ENCODE data around the gene LYSMD4. TPM values are rescaled to one million over a fixed set of nuclear protein-coding genes. Genes with fewer than 3 reads are reported as not detected.
A peak's percentile ranks its signal among the peaks of the same experiment; 100 is the strongest.

LYSMD4 gene
- total and polyA plus RNA-seq, 2 donors (not counting 1 experiment from before 2014, with no cell fraction given): 7.0 to 12.6 TPM

- Histone ChIP-seq H3K4me3 (replicated peaks in 1 of 4; ENCODE audit: control extremely low read depth in 1 of 4, insufficient read depth in 1 of 4, low read depth in 3 of 4, low read length in 4 of 4) (no peak overlapping the region), H2AFZ (ENCODE audit: low read length) (no peak overlapping the region), H3K27me3 (ENCODE audit: control insufficient read depth, insufficient read depth, low read length) (no peaks in the 10 kb centered on the region), H3K79me2 (ENCODE audit: control insufficient read depth, insufficient read depth, low read length) (no peaks in the 10 kb centered on the region), H3K9ac (ENCODE audit: insufficient read depth, low read length) (no peak overlapping the region), H3K9me3 (ENCODE audit: control insufficient read depth, insufficient read depth, low read depth, low read length) (no peaks in the 10 kb centered on the region), H3K4me1 (ENCODE audit: control insufficient read depth, extremely low read depth, insufficient read depth, low read length) (no peaks in the 10 kb centered on the region), H4K20me1 (ENCODE audit: control insufficient read depth, extremely low read depth, insufficient read depth, low read length) (no peaks in the 10 kb centered on the region), H3K4me2 (ENCODE audit: extremely low read depth, insufficient read depth, low read length) (no peak overlapping the region), H3K27ac (ENCODE audit: insufficient read depth, low read length) (no peak overlapping the region), H3K36me3 (ENCODE audit: control insufficient read depth, insufficient read depth, low read length) (peaks cover 2% of the 10 kb centered on the region)
- peak; percentile 89 to 92 for DNase-seq (ENCODE audit: low read depth in 2 of 2)
- no peak for TF ChIP-seq EZH2 (IDR thresholded peaks at IDR 0.05; ENCODE audit: low read length, missing control alignments)
- TF ChIP-seq CTCF (conservative IDR thresholded peaks at IDR 0.05 in 1 of 2, IDR thresholded peaks at IDR 0.05 in 1 of 2; ENCODE audit: low read depth in 1 of 2, low read length in 2 of 2): no peak
Observed at GRCh38 chr15:99682455-99682854, 50.8 kb downstream of the LYSMD4 start.

- H2AFZ ChIP-seq (ENCODE audit: low read length): no peak overlapping the region
- H3K79me2 ChIP-seq (ENCODE audit: control insufficient read depth, insufficient read depth, low read length): no peaks in the 10 kb centered on the region
- no peak overlapping the region for H3K4me3 ChIP-seq (replicated peaks in 1 of 4; ENCODE audit: control extremely low read depth in 1 of 4, insufficient read depth in 1 of 4, low read depth in 3 of 4, low read length in 4 of 4)
- H3K9me3 ChIP-seq (ENCODE audit: control insufficient read depth, insufficient read depth, low read depth, low read length): no peaks in the 10 kb centered on the region
- H3K27ac ChIP-seq (ENCODE audit: insufficient read depth, low read length): no peak overlapping the region
- no peak overlapping the region for H3K4me2 ChIP-seq (ENCODE audit: extremely low read depth, insufficient read depth, low read length)
- no peaks in the 10 kb centered on the region for H3K4me1 ChIP-seq (ENCODE audit: control insufficient read depth, extremely low read depth, insufficient read depth, low read length)
- H3K36me3 ChIP-seq (ENCODE audit: control insufficient read depth, insufficient read depth, low read length): peaks cover 2% of the 10 kb centered on the region
- H3K27me3 ChIP-seq (ENCODE audit: control insufficient read depth, insufficient read depth, low read length): no peaks in the 10 kb centered on the region
- DNase-seq (ENCODE audit: low read depth in 2 of 2): peak in 1 of 2 donors; percentile 30
- TF ChIP-seq CTCF (conservative IDR thresholded peaks at IDR 0.05 in 1 of 2, IDR thresholded peaks at IDR 0.05 in 1 of 2; ENCODE audit: low read depth in 1 of 2, low read length in 2 of 2): no peak
- no peak for TF ChIP-seq EZH2 (IDR thresholded peaks at IDR 0.05; ENCODE audit: low read length, missing control alignments)
- no peak overlapping the region for H3K9ac ChIP-seq (ENCODE audit: insufficient read depth, low read length)
- H4K20me1 ChIP-seq (ENCODE audit: control insufficient read depth, extremely low read depth, insufficient read depth, low read length): no peaks in the 10 kb centered on the region
Observed at GRCh38 chr15:99681990-99682389, 51.2 kb downstream of the LYSMD4 start.

- H2AFZ ChIP-seq (ENCODE audit: low read length): no peak overlapping the region
- no peak overlapping the region for H3K4me3 ChIP-seq (replicated peaks in 1 of 4; ENCODE audit: control extremely low read depth in 1 of 4, insufficient read depth in 1 of 4, low read depth in 3 of 4, low read length in 4 of 4)
- H3K9me3 ChIP-seq (ENCODE audit: control insufficient read depth, insufficient read depth, low read depth, low read length): no peaks in the 10 kb centered on the region
- peaks cover 2% of the 10 kb centered on the region for H3K36me3 ChIP-seq (ENCODE audit: control insufficient read depth, insufficient read depth, low read length)
- H3K4me1 ChIP-seq (ENCODE audit: control insufficient read depth, extremely low read depth, insufficient read depth, low read length): no peaks in the 10 kb centered on the region
- no peaks in the 10 kb centered on the region for H4K20me1 ChIP-seq (ENCODE audit: control insufficient read depth, extremely low read depth, insufficient read depth, low read length)
- no peak overlapping the region for H3K27ac ChIP-seq (ENCODE audit: insufficient read depth, low read length)
- H3K27me3 ChIP-seq (ENCODE audit: control insufficient read depth, insufficient read depth, low read length): no peaks in the 10 kb centered on the region
- TF ChIP-seq CTCF (conservative IDR thresholded peaks at IDR 0.05 in 1 of 2, IDR thresholded peaks at IDR 0.05 in 1 of 2; ENCODE audit: low read depth in 1 of 2, low read length in 2 of 2): no peak
- no peak for TF ChIP-seq EZH2 (IDR thresholded peaks at IDR 0.05; ENCODE audit: low read length, missing control alignments)
- H3K4me2 ChIP-seq (ENCODE audit: extremely low read depth, insufficient read depth, low read length): no peak overlapping the region
- no peak overlapping the region for H3K9ac ChIP-seq (ENCODE audit: insufficient read depth, low read length)
- peak in 1 of 2 donors; percentile 8 for DNase-seq (ENCODE audit: low read depth in 2 of 2)
- no peaks in the 10 kb centered on the region for H3K79me2 ChIP-seq (ENCODE audit: control insufficient read depth, insufficient read depth, low read length)
Observed at GRCh38 chr15:99680276-99680675, 53.0 kb downstream of the LYSMD4 start.

Data from fibroblast of lung (primary cell).